Lower leg skin (tissue), 4 donors: Measurements from ENCODE around the gene UMAD1. TPM values are rescaled to one million over a fixed set of nuclear protein-coding genes. Genes with fewer than 3 reads are reported as not detected.

Experiments
- DNase-seq, 2 donors: peaks; one replicate each; pipeline ENCODE4 v3.0.0-alpha.2; 2019; ENCODE audit warnings: low spot score in 2 of 2
- H3K4me3 ChIP-seq: fragments of 200-600 bp; sonication (generic); 2 replicates; pipeline ENCODE4 v1.5.1; 2017; ENCODE audit warnings: mild to moderate bottlenecking, low read depth; ENCODE audit not compliant: poor library complexity, severe bottlenecking
- POLR2A ChIP-seq, 2 donors: fragments of 450-650 bp; IDR thresholded peaks; one replicate each; pipeline ENCODE4 v1.6.1; 2016 to 2017; ENCODE audit warnings: antibody characterized with exemption in 2 of 2, mild to moderate bottlenecking in 1 of 2, moderate library complexity in 1 of 2
- WGBS, 2 donors: methylation state at CpG; one replicate each; pipeline ENCODE4 v1.1.5; 2018; 5-methylcytosine and 5-hydroxymethylcytosine counted together
- intact Hi-C: fragments of 100-400 bp; cut with DNase I; formaldehyde crosslinking; loops from one replicate; pipeline ENCODE4 v1.15.0; 2023; ENCODE audit warnings: low total_unique reads
- total RNA-seq, 4 donors: library from RNA; depleted of rRNA; stranded (reverse); fragments of >200 nt; gene quantifications; one replicate each; pipeline ENCODE4 v1.1.0, GENCODE V29; 2016
- TF ChIP-seq, protein P1 (sequence below), 3 donors: fragments of 450-650 bp; IDR thresholded peaks; one replicate each; pipeline ENCODE4 v1.5.1; 2016; ENCODE audit warnings: antibody characterized with exemption in 3 of 3, mild to moderate bottlenecking in 3 of 3, moderate library complexity in 2 of 3

Gene UMAD1
- total RNA-seq, 4 donors from 2014 or later, result 12.3 to 26.1 (median 13.2) TPM

- intact Hi-C loops, result no loop called here
- DNase-seq, result no peak
- no peak for TF ChIP-seq POLR2A (IDR thresholded peaks at IDR 0.05)
- TF ChIP-seq, protein P1, sequence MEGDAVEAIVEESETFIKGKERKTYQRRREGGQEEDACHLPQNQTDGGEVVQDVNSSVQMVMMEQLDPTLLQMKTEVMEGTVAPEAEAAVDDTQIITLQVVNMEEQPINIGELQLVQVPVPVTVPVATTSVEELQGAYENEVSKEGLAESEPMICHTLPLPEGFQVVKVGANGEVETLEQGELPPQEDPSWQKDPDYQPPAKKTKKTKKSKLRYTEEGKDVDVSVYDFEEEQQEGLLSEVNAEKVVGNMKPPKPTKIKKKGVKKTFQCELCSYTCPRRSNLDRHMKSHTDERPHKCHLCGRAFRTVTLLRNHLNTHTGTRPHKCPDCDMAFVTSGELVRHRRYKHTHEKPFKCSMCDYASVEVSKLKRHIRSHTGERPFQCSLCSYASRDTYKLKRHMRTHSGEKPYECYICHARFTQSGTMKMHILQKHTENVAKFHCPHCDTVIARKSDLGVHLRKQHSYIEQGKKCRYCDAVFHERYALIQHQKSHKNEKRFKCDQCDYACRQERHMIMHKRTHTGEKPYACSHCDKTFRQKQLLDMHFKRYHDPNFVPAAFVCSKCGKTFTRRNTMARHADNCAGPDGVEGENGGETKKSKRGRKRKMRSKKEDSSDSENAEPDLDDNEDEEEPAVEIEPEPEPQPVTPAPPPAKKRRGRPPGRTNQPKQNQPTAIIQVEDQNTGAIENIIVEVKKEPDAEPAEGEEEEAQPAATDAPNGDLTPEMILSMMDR (IDR thresholded peaks at IDR 0.05), result no peak
- H3K4me3 ChIP-seq, result no peak overlapping the region
- 92 to 96% methylated on average over 2 of the region's 2 CpGs for WGBS, 2 donors
Observed at GRCh38 chr7:7914547-7914946, 274.0 kb downstream of the UMAD1 start.

DNA sequence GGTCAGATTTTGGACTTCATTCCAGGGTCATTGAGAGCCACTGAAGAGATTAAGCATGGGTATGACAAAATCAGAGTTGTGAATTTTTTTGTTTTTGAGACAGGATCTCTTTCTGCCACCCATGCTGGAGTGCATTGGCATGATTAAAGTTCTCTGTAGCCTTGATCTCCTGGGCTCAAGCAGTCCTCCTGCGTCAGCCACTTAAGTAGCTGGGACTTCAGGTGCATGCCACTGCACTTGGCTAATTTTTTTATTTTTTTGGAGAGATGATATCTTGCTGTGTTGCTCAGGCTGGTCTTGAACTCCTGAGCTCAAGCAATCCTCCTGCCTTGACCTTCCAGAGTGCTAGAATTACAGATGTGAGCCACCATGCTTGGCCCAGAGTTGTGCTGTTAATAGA lies 275.5 kb downstream of the UMAD1 start:
- 96 to 100% methylated on average over 1 of the region's 1 CpG for WGBS, 2 donors
- H3K4me3 ChIP-seq, result no peak overlapping the region
- TF ChIP-seq POLR2A (IDR thresholded peaks at IDR 0.05), result no peak
- TF ChIP-seq, protein P1 (IDR thresholded peaks at IDR 0.05), result no peak
- intact Hi-C loops, result no loop called here
- no peak for DNase-seq

DNA sequence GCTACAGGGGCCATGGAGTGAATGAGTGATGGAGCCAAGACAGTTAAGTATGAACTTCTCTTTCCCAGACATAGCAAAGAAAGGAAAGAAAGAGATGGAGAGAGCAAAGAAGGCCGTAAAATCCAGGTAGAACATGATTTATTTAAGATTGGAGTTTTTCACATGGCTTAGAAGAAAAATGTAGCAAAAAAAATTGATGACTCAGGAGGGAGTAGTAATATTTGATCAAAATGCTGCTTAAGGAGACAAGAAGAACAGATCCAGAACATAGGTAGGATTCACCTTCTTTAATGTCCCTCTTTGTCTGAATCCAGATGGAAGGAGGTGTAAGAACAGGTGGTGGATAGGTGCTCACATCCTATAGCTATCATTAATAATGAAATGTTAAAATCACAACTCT lies 277.0 kb downstream of the UMAD1 start:
- no peak overlapping the region for H3K4me3 ChIP-seq
- WGBS, 2 donors, result 96 to 100% methylated on average over 1 of the region's 1 CpG
- no peak for DNase-seq
- TF ChIP-seq POLR2A (IDR thresholded peaks at IDR 0.05), result no peak
- TF ChIP-seq, protein P1 (IDR thresholded peaks at IDR 0.05), result no peak
- intact Hi-C loops, result no loop called here

DNA sequence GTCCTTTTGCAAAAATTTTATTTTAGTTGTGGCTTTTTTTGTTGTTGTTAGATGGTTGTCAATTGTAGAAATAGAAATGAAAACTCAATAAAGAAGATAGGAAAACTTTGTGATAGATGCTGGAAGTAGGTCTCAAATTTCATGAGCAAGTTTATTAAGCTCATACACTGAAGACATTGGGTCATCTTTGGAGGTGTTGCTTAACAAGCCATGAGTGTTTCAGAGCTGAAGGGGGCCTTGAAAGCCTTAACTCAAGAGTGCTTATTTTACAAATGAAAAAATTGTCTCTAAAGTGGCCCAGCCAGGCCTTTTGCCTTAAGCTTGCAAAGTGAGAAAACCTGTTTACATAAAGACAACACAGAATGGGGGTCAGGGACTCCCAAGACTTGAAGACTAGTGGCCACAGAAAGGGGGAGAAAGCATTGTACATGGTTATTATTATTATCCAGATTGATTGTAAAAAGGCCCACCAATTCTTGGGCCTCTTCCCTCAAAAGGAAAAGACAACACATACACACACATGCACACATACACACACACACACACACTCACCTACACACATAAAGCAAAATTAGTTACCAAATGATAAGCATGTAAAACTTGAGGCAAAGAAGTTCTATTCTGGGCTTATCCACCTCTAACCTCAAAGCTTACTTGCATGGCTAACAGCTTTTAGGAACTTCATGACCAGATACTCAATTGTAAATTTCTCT lies 278.3 kb downstream of the UMAD1 start:
- TF ChIP-seq, protein P1 (IDR thresholded peaks at IDR 0.05), result no peak
- no peak for TF ChIP-seq POLR2A (IDR thresholded peaks at IDR 0.05)
- no peak overlapping the region for H3K4me3 ChIP-seq
- DNase-seq, result no peak
- intact Hi-C loops, result no loop called here

DNA sequence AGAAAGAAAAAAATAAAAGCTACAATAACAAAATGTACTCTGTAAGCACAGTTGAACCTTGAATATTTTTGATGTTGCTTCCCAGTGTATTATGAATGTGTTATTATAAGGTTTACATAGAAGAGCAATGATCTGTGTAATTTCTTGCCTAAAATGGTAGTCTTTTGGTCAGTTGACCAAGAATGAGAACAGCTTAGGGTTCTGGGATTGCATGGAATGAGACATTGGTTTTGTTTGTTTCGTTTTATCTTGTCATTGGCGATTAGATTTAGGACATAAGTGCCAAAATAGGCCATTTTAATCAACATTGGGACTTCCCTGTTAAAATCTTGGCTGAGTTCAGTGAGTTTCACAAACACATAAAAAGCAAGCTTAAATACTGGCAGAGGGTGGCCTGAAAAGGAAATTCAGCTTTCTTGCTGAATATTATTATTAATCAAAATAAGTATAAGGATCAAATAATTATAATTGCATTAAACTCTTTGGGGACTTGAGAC lies 278.9 kb downstream of the UMAD1 start:
- no peak overlapping the region for H3K4me3 ChIP-seq
- DNase-seq, result no peak
- no peak for TF ChIP-seq POLR2A (IDR thresholded peaks at IDR 0.05)
- TF ChIP-seq, protein P1 (IDR thresholded peaks at IDR 0.05), result no peak
- 66 to 67% methylated on average over 2 of the region's 2 CpGs for WGBS, 2 donors
- intact Hi-C loops, result no loop called here

GRCh38 chr7:7920056-7920455 lies 279.5 kb downstream of the UMAD1 start:
- whole genome bisulfite sequencing, 2 donors, result 50 to 70% methylated on average over 2 of the region's 2 CpGs
- DNase-seq, result no peak
- no peak overlapping the region for H3K4me3 ChIP-seq
- TF ChIP-seq, protein P1 (IDR thresholded peaks at IDR 0.05), result no peak
- intact Hi-C loops, result no loop called here
